Liver (tissue), 9 donors: Measurements from ENCODE around the gene PRSS3. TPM values are rescaled to one million over a fixed set of nuclear protein-coding genes. Genes with fewer than 3 reads are reported as not detected.

Experiments used
- DNase-seq: peaks from one replicate; pipeline ENCODE4 v3.0.0-alpha.2; 2017; ENCODE audit warnings: low spot score
- H3K27ac ChIP-seq, 2 donors: one replicate each; pipeline ENCODE4 v1.7.0; 2013; ENCODE audit warnings: inconsistent platforms in 2 of 2, low read length in 2 of 2, control low read depth in 1 of 2, low read depth in 1 of 2, mild to moderate bottlenecking in 1 of 2
- H3K27me3 ChIP-seq, 4 donors: one replicate each; pipeline versions ENCODE4 v1.6.1 to v1.7.0; 2013; ENCODE audit warnings: low read length in 3 of 4, inconsistent platforms in 1 of 4, mild to moderate bottlenecking in 1 of 4, moderate library complexity in 1 of 4; ENCODE audit not compliant: control insufficient read depth in 4 of 4, insufficient read depth in 4 of 4
- H3K36me3 ChIP-seq, 4 donors: one replicate each; pipeline versions ENCODE4 v1.6.1 to v1.7.0; 2013; ENCODE audit warnings: low read length in 3 of 4, mild to moderate bottlenecking in 3 of 4, low read depth in 1 of 4, moderate library complexity in 1 of 4; ENCODE audit not compliant: control insufficient read depth in 4 of 4, insufficient read depth in 3 of 4
- H3K4me1 ChIP-seq, 4 donors: one replicate each; pipeline versions ENCODE4 v1.6.1 to v1.7.0; 2013; ENCODE audit warnings: low read length in 3 of 4, mild to moderate bottlenecking in 3 of 4, moderate library complexity in 1 of 4; ENCODE audit not compliant: control insufficient read depth in 4 of 4, insufficient read depth in 4 of 4
- H3K4me3 ChIP-seq, 3 donors: one replicate each; pipeline versions ENCODE4 v1.6.1 to v1.7.0; 2013; ENCODE audit warnings: low read length in 3 of 3, control low read depth in 1 of 3, low read depth in 1 of 3, mild to moderate bottlenecking in 1 of 3
- H3K9ac ChIP-seq, 2 donors: one replicate each; pipeline ENCODE4 v1.7.0; 2013; ENCODE audit warnings: low read length in 2 of 2, mild to moderate bottlenecking in 2 of 2, moderate library complexity in 2 of 2, control low read depth in 1 of 2, low read depth in 1 of 2
- H3K9me3 ChIP-seq, 4 donors: one replicate each; pipeline versions ENCODE4 v1.6.1 to v1.7.0; 2013; ENCODE audit warnings: low read length in 3 of 4; ENCODE audit not compliant: control insufficient read depth in 4 of 4
- ATF3 ChIP-seq: IDR thresholded peaks from 2 replicates; pipeline ENCODE4 v1.6.1; 2016; ENCODE audit warnings: antibody characterized with exemption
- CTCF ChIP-seq: fragments of 150-350 bp; IDR thresholded peaks from 2 replicates; pipeline ENCODE4 v1.5.1; 2017; ENCODE audit warnings: improper control_type of control experiment, low read depth, low read length; ENCODE audit not compliant: missing input control
- EGR1 ChIP-seq, 2 donors: IDR thresholded peaks; 2 replicates each; pipeline ENCODE4 v1.6.1; 2016 to 2018; ENCODE audit warnings: antibody characterized with exemption in 2 of 2, low read depth in 2 of 2
- FOXA1 ChIP-seq: IDR thresholded peaks from 2 replicates; pipeline ENCODE4 v1.6.1; 2016; ENCODE audit warnings: antibody characterized with exemption
- FOXA2 ChIP-seq: IDR thresholded peaks from 2 replicates; pipeline ENCODE4 v1.6.1; 2016; ENCODE audit warnings: antibody characterized with exemption
- GABPA ChIP-seq, 2 donors: IDR thresholded peaks in 1 of 2; conservative IDR thresholded peaks in 1 of 2; 2 replicates each; pipeline ENCODE4 v1.6.1; 2016; ENCODE audit warnings: antibody characterized with exemption in 2 of 2, mild to moderate bottlenecking in 1 of 2, moderate library complexity in 1 of 2
- HNF4A ChIP-seq, 2 donors: conservative IDR thresholded peaks; 2 replicates each; pipeline ENCODE4 v1.6.1; 2016; ENCODE audit warnings: antibody characterized with exemption in 2 of 2, mild to moderate bottlenecking in 2 of 2
- HNF4G ChIP-seq: IDR thresholded peaks from 2 replicates; pipeline ENCODE4 v1.6.1; 2016; ENCODE audit warnings: antibody characterized with exemption
- JUND ChIP-seq, 2 donors: IDR thresholded peaks; 2 replicates each; pipeline ENCODE4 v1.6.1; 2016; ENCODE audit warnings: antibody characterized with exemption in 2 of 2
- MAX ChIP-seq: IDR thresholded peaks from 2 replicates; pipeline ENCODE4 v1.6.1; 2016; ENCODE audit warnings: antibody characterized with exemption
- NR2F2 ChIP-seq: IDR thresholded peaks from 2 replicates; pipeline ENCODE4 v1.6.1; 2016; ENCODE audit warnings: antibody characterized with exemption
- RAD21 ChIP-seq, 2 donors: IDR thresholded peaks; 2 replicates each; pipeline ENCODE4 v1.6.1; 2016; ENCODE audit warnings: antibody characterized with exemption in 2 of 2, mild to moderate bottlenecking in 2 of 2
- REST ChIP-seq: IDR thresholded peaks from 2 replicates; pipeline ENCODE4 v1.6.1; 2016; ENCODE audit warnings: antibody characterized with exemption, mild to moderate bottlenecking
- RXRA ChIP-seq, 2 donors: IDR thresholded peaks; 2 replicates each; pipeline ENCODE4 v1.6.1; 2017 to 2018; ENCODE audit warnings: antibody characterized with exemption in 2 of 2, mild to moderate bottlenecking in 1 of 2
- SP1 ChIP-seq: IDR thresholded peaks from 2 replicates; pipeline ENCODE4 v1.6.1; 2018; ENCODE audit warnings: antibody characterized with exemption, mild to moderate bottlenecking
- TAF1 ChIP-seq: conservative IDR thresholded peaks from 2 replicates; pipeline ENCODE4 v1.6.1; 2016; ENCODE audit warnings: antibody characterized with exemption, mild to moderate bottlenecking
- YY1 ChIP-seq: IDR thresholded peaks from 2 replicates; pipeline ENCODE4 v1.6.1; 2016; ENCODE audit warnings: antibody characterized with exemption, mild to moderate bottlenecking
- ZBTB33 ChIP-seq: IDR thresholded peaks from 2 replicates; pipeline ENCODE4 v1.6.1; 2016; ENCODE audit warnings: antibody characterized with exemption
- WGBS: extraction: QIAGEN DNeasy Blood & Tissue Kit; methylation state at CpG from one replicate; pipeline ENCODE4 v1.1.7; 2013; 5-methylcytosine and 5-hydroxymethylcytosine counted together
- polyA plus RNA-seq, 2 donors: library from polyadenylated mRNA; stranded (reverse) in 1 of 2; unstranded in 1 of 2; fragments of 200-250 nt in 1 of 2; fragments of >200 nt in 1 of 2; fragmentation: Nextera tagmentation in 1 of 2; extraction: Ambion mirVana in 1 of 2; gene quantifications; one replicate each; pipeline versions ENCODE4 v1.2.1 to v1.2.3, GENCODE V29; 2013 to 2015
- total RNA-seq, 2 donors: library from RNA; depleted of rRNA; stranded (reverse); fragments of >200 nt; gene quantifications; one replicate each; pipeline ENCODE4 v1.2.3, GENCODE V29; 2014
- donor health status: healthy.
- donor health status: healthy.
- donor health status: healthy.
- donor health status: healthy.
- donor health status: healthy.

Gene PRSS3
- total and polyA plus RNA-seq, 4 donors: 0.25 to 8.7 (median 3.0) TPM

- 75% methylated on average over 12 of the region's 12 CpGs for WGBS
- DNase-seq: no peak
- TF ChIP-seq RAD21 (IDR thresholded peaks at IDR 0.05) (no peak), NR2F2 (no peak), EGR1 (IDR thresholded peaks at IDR 0.05; ENCODE audit: low read depth in 2 of 2) (no peak), JUND (IDR thresholded peaks at IDR 0.05) (no peak), FOXA2 (no peak), MAX (no peak), ZBTB33 (no peak), CTCF (no peak), SP1 (no peak)
- H3K4me1 ChIP-seq: peaks cover 5 to 26% (median 22%) of the 10 kb centered on the region in 4 donors
- H3K36me3 ChIP-seq: no peaks in the 10 kb centered on the region
- no peaks in the 10 kb centered on the region for H3K27me3 ChIP-seq
- H3K9me3 ChIP-seq: no peaks in the 10 kb centered on the region
- H3K4me3 ChIP-seq: no peak overlapping the region
- no peak overlapping the region for H3K9ac ChIP-seq
- H3K27ac ChIP-seq: peak overlapping the region in 1 of 2 donors; percentile 38
Measured at GRCh38 chr9:33751536-33752129, 43.7 kb upstream of the PRSS3 start.

GRCh38 chr9:33752130-33752637 is 43.2 kb upstream of the PRSS3 start:
- Histone ChIP-seq H3K4me3 (no peak overlapping the region), H3K9me3 (no peaks in the 10 kb centered on the region), H3K4me1 (peaks cover 5 to 26% (median 22%) of the 10 kb centered on the region in 4 donors), H3K36me3 (no peaks in the 10 kb centered on the region), H3K27me3 (no peaks in the 10 kb centered on the region), H3K9ac (no peak overlapping the region), H3K27ac (peak overlapping the region in 1 of 2 donors; percentile 38)
- WGBS: 36% methylated on average over 4 of the region's 4 CpGs
- no peak for DNase-seq
- no peak for TF ChIP-seq NR2F2
- peak; percentile 57 to 75 for TF ChIP-seq RXRA (IDR thresholded peaks at IDR 0.05)
- TF ChIP-seq HNF4G: peak; percentile 87
- TF ChIP-seq MAX: peak; percentile 46
- peak; percentile 23 for TF ChIP-seq ZBTB33
- peak; percentile 67 for TF ChIP-seq YY1
- peak; percentile 32 for TF ChIP-seq FOXA1
- TF ChIP-seq HNF4A (conservative IDR thresholded peaks at IDR 0.05): peak; percentile 94 to 97
- no peak for TF ChIP-seq FOXA2
- TF ChIP-seq ATF3: no peak
- TF ChIP-seq JUND (IDR thresholded peaks at IDR 0.05): peak; percentile 45 to 72
- no peak for TF ChIP-seq GABPA (IDR thresholded peaks at IDR 0.05 in 1 of 2, conservative IDR thresholded peaks at IDR 0.05 in 1 of 2)
- no peak for TF ChIP-seq TAF1
- TF ChIP-seq REST: peak; percentile 22
- TF ChIP-seq EGR1 (IDR thresholded peaks at IDR 0.05; ENCODE audit: low read depth in 2 of 2): peak in 1 of 2 donors; percentile 18
- peak in 1 of 2 donors; percentile 17 for TF ChIP-seq RAD21 (IDR thresholded peaks at IDR 0.05)
- no peak for TF ChIP-seq CTCF
- peak; percentile 78 for TF ChIP-seq SP1
